ENCODE measurements around the gene ETNK2.
"Not testable (repeated sequence)": the region's sequence is repeated elsewhere in the genome, so short reads cannot be mapped to it uniquely, and the experiment has no call there.

The ETNK2 gene

DNA sequence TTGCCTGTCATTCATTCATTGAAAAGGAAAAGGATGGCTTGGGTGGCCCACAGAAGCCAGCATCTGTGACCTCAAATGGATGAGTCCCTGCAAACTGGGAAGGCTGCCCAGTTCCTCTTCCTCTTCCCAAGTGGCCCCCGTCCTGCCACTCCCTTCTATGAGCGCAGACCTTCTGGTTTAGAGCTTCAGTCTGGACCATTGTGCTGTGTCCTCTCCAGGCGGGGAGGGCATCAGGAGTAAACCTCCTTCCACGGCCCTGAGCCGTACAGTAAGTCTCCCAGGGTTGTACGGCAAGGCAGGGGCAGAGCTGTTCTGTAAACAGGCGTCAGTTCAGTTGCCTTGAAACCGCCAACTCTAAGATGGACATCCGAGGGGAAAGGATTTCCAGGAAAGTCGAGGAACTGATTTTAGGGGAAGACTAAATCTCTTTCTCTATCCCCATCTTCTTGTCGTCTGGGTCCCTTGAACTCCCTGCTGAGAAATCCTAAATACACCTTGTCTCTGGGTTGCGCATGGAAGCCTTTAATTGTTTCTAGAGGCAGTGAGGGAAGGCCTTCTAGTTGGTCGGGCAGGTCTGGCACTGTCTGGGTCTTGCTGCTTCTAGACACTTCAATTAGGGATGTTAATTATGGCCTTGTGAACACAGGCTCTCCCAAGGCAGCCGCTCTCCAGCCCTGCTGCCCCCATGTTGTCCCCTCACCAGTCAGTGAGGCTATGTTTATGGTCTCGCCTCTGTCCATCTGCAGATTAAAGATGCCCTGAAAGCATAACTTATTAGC is 56.8 kb downstream of the ETNK2 start:
- no peak for DNase-seq

- no peak for DNase-seq
These were observed 57.5 kb downstream of the ETNK2 start for GRCh38 chr1:204094313-204094729.

- DNase-seq, result no peak
These were observed 58.1 kb downstream of the ETNK2 start for GRCh38 chr1:204093781-204094180.

DNA sequence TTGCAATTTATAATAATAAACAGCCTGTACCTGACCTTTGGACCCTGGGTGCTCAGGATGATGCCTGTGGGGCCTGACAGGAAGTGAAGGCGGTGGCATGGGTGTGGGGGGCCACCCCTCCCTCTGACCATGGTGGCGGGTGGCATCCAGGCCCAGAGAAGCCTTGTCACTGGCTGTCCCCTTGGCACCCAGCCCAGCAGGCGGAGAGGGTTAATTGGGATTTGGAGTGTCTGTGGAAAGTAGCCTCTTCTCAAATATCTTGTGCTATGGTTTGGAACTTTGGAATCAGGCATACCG is 58.5 kb downstream of the ETNK2 start:
- no peak for DNase-seq

GRCh38 chr1:204092632-204093420 is 59.0 kb downstream of the ETNK2 start:
- DNase-seq, result no peak

- DNase-seq, result no peak
These were observed 60.0 kb downstream of the ETNK2 start for GRCh38 chr1:204091787-204092312.

GRCh38 chr1:204091066-204091465 is 60.8 kb downstream of the ETNK2 start:
- no peak for DNase-seq

- DNase-seq, result not testable (repeated sequence)
These were observed 61.7 kb downstream of the ETNK2 start for GRCh38 chr1:204090132-204090531.

DNA sequence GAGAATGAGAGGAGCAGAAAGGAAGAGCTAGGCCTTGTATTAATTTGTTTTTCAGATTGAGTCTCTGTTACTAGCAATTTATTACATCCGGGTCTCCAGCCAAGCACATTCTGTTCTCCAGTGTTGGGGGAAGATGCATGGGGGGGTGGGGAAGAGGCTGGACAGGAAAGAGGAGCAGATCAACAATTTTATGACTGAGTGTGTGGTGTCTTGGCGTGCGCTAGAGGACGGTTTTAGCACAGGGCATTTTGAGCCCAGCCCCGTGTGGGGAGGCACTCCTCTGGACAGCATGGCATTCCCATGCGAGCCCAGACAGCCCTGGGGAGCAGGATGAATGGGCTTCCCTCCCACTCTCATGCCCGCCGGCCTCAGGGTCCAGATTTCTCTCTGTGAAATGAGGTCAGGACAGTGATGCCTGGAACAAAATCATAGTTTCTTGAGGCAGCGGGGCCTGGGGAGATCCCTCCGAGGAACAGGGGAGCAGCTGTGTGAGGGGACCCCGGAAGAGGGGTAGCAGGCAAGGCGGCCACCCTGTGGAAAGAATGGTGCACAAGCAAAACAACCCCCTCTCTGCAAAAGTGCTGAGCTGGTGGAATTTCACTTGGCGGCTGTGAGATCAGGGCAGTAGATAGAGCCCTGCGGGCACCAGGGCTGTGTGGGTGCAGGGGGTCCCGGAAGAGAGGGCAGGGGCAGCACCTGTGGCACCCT is 62.6 kb downstream of the ETNK2 start:
- no peak for DNase-seq

- DNase-seq, result no peak
These were observed 63.2 kb downstream of the ETNK2 start for GRCh38 chr1:204088596-204088995.

DNA sequence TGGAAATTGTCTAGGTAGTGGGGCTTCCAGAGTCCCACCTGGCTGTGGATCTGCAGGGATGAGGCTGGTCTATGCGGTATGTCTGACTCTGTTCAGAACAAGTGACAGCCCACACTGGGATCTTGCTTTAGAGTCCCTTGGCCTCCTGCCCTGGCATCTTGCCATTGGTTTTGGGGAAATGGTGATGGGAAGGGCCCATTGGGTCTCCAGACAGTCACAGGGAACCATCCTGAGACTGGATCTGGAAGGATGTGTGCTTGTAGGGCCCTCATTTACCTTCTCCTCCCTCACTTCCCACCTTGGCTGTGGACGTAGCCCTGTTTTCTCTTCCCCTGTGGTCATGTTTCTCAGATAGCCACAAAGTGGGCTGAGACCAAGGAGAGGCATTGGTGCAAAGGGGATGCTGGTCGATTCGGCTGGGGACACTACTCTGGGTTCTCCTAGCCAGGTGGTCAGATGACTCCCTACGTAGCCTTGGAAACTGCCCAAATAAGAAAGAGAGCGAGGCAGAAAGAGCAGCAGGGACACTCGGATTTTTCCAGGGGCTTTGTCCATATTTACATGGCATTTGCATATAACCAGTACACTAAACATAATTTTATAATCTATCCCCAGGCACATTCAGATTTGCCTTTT is 63.8 kb downstream of the ETNK2 start:
- no peak for DNase-seq

GRCh38 chr1:204087181-204087892 is 64.5 kb downstream of the ETNK2 start:
- DNase-seq, result no peak

GRCh38 chr1:204085876-204086275 is 66.0 kb downstream of the ETNK2 start:
- DNase-seq, result no peak

- no peak for DNase-seq
These were observed 67.5 kb downstream of the ETNK2 start for GRCh38 chr1:204084247-204084772.

DNA sequence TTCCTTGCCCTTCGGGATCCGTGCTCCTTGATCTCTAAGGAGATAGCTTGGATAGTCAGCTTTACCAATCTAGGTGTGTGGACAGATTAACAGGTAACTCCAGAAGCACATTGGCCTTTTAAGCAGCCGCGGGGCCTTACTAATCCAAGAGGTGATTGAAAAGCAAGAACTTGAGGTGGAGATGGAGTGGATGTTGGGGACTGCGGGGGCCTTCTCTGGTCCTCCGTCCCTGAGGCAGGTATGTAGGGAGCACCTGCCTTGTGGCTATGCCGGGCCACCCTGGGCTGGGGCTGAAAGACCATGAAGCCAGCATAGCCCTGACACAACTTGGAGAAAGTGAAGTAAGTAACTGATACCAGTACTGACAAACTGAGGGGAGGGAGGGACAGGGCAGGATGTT is 68.4 kb downstream of the ETNK2 start:
- no peak for DNase-seq

DNA sequence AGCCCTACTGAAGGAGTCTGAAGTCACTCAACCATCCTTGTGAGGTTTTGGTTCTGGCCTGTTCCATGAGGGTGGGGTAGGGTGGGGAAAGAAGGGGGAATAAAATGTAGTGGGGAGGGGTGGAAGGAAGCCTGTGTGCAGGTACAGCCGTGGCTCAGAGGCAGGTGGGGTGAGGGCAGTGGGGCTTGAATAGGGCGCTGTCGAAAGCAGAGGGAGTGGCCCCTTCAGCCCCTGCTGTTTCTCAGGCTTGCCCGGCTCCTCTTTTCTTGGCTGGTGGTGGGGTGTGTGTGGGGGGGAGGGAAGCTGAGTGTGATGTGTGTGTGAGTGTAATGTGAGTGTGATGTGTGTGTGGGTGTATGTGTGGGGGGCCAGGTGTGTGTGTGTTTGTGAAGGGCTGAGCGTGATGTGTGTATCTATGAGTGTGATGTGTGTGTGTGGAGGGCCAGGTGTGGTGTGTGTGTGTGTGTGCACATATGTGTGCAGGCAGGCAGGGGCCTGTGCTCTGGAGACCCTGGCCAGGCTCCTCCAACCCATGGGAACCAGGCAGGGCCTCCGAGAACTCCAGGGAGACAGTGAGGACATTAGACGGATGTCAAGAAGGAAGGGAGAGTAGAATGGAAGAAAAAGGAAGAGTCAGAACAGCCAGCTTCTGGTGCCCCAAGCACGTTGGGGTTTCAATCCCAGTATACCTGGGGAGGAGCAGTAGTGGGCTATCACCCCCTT is 69.9 kb downstream of the ETNK2 start:
- DNase-seq, result no peak

DNA sequence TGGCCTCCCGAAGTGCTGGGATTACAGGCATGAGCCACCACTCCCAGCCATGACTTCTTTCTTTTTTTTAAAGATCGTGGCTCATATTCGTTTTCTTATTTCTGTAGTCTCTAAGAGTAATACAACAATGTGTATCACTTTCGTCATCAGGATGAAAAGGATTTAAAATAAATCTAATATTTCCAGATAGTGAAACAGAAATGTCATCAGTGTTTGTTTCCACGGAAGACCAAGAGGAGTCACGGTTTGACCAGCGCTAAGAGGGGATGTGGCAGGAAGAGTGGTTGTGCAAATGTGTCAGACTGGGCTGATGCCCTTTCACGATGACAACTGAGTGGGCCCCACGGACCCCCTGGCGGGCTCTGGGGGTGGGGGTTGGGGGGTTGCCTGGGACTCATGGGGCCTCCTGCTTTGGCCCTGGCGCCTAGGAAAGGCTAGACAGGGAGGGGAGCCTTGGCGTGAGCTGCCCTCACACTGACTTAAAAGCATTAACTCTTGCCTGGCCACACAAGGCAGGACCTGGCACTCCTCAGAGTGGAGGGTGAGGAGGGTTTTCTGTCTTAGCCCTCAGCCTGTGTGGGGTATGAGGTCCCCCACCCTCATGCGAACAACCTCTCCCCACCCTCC is 70.6 kb downstream of the ETNK2 start:
- no peak for DNase-seq

Data from CD4-positive, alpha-beta T cell treated with Interleukin-21 for 1 hour (primary cell).